ENCODE data around the gene FGB. TPM values are rescaled to one million over a fixed set of nuclear protein-coding genes. Genes with fewer than 3 reads are reported as not detected.

The FGB gene
- total and polyA plus RNA-seq, 8 donors = 0.31 to 22.8 (median 6.2) TPM; not detected in 5

DNA sequence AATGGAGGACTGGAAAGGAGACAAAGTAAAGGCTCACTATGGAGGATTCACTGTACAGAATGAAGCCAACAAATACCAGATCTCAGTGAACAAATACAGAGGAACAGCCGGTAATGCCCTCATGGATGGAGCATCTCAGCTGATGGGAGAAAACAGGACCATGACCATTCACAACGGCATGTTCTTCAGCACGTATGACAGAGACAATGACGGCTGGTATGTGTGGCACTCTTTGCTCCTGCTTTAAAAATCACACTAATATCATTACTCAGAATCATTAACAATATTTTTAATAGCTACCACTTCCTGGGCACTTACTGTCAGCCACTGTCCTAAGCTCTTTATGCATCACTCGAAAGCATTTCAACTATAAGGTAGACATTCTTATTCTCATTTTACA lies 6.8 kb downstream of the FGB start:
- no peak for TF ChIP-seq EP300 (IDR thresholded peaks at IDR 0.05)
- TF ChIP-seq, protein P1, sequence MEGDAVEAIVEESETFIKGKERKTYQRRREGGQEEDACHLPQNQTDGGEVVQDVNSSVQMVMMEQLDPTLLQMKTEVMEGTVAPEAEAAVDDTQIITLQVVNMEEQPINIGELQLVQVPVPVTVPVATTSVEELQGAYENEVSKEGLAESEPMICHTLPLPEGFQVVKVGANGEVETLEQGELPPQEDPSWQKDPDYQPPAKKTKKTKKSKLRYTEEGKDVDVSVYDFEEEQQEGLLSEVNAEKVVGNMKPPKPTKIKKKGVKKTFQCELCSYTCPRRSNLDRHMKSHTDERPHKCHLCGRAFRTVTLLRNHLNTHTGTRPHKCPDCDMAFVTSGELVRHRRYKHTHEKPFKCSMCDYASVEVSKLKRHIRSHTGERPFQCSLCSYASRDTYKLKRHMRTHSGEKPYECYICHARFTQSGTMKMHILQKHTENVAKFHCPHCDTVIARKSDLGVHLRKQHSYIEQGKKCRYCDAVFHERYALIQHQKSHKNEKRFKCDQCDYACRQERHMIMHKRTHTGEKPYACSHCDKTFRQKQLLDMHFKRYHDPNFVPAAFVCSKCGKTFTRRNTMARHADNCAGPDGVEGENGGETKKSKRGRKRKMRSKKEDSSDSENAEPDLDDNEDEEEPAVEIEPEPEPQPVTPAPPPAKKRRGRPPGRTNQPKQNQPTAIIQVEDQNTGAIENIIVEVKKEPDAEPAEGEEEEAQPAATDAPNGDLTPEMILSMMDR (IDR thresholded peaks at IDR 0.05) = no peak
- TF ChIP-seq POLR2A (IDR thresholded peaks at IDR 0.05) = no peak
- TF ChIP-seq POLR2AphosphoS5 (IDR thresholded peaks at IDR 0.05) = no peak
- H3K4me3 ChIP-seq = no peak overlapping the region
- 90 to 93% (median 92%) methylated on average over 5 of the region's 5 CpGs for WGBS, 5 donors
- no peaks in the 10 kb centered on the region for H3K4me1 ChIP-seq
- intact Hi-C loops (cut with DNase I; ENCODE audit: low total_unique reads) = no loop called here
- DNase-seq = no peak
- no peaks in the 10 kb centered on the region for H3K9me3 ChIP-seq
- H3K27ac ChIP-seq = no peak overlapping the region
- H3K27me3 ChIP-seq = no peaks in the 10 kb centered on the region
- no peaks in the 10 kb centered on the region for H3K36me3 ChIP-seq

DNA sequence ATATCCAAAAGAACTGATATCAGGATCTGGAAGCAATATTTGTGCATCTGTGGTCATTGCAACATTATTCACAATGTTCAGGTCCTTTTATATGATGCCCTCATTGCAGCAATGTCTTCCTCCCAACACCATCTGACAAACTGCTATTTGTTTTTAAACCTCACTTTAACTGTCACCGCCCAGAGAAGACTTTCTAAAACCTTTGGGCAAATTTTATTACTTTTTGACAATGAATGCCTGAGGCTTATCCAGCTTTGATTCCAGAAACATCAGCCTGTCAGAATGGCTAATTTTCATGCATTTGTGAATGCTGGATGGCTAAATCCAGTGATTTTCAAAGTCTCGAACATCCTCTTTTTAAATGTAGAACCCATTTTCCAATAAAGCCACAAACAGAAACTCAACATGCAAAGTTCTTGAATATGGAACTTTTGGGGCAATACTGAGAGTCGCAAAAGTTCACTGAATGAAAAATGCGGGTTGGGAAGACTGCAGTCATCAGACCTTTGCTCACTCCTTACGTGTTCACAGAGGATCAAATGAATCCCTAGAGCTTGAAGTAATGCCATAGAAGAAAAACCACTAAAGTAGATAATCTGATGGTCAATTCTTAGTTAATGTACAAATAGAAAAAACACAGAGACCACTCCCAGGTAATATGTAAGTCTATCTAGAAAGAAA lies 10.5 kb downstream of the FGB start:
- WGBS, 5 donors = 67 to 90% (median 80%) methylated on average over 5 of the region's 5 CpGs
- no peak overlapping the region for H3K4me3 ChIP-seq
- H3K9me3 ChIP-seq = no peaks in the 10 kb centered on the region
- DNase-seq = no peak
- H3K36me3 ChIP-seq = no peaks in the 10 kb centered on the region
- H3K4me1 ChIP-seq = no peaks in the 10 kb centered on the region
- TF ChIP-seq EP300 (IDR thresholded peaks at IDR 0.05) = no peak
- no peak for TF ChIP-seq POLR2A (IDR thresholded peaks at IDR 0.05)
- TF ChIP-seq, protein P1 (IDR thresholded peaks at IDR 0.05) = no peak
- no peak for TF ChIP-seq POLR2AphosphoS5 (IDR thresholded peaks at IDR 0.05)
- intact Hi-C loops (cut with DNase I; ENCODE audit: low total_unique reads) = no loop called here
- H3K27ac ChIP-seq = no peak overlapping the region
- peaks cover 0 to 8% (median 0%) of the 10 kb centered on the region in 3 donors for H3K27me3 ChIP-seq

DNA sequence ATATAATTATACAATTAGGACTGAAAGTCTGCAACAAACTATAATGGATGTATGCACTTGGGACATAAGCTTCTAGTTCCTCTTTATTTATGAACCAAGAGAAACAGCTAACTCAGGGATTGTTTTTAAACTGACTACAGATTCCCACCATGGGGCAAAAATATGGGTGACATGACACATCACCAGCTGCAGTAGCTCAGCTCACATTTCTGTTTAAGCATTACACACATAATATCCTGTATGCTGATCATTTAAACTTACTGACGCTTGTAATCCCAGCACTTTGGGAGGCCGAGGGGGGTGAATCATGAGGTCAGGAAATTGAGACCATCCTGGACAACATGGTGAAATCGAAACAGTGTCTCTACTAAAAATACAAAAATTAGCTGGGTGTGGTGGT lies 11.5 kb downstream of the FGB start:
- Histone ChIP-seq H3K9me3 (no peaks in the 10 kb centered on the region), H3K4me1 (no peaks in the 10 kb centered on the region), H3K4me3 (no peak overlapping the region), H3K27me3 (peaks cover 0 to 8% (median 0%) of the 10 kb centered on the region in 3 donors), H3K36me3 (no peaks in the 10 kb centered on the region), H3K27ac (no peak overlapping the region)
- intact Hi-C loops (cut with DNase I; ENCODE audit: low total_unique reads) = no loop called here
- no peak for TF ChIP-seq EP300 (IDR thresholded peaks at IDR 0.05)
- TF ChIP-seq, protein P1 (IDR thresholded peaks at IDR 0.05) = no peak
- no peak for TF ChIP-seq POLR2A (IDR thresholded peaks at IDR 0.05)
- TF ChIP-seq POLR2AphosphoS5 (IDR thresholded peaks at IDR 0.05) = no peak
- WGBS, 5 donors = 52 to 80% (median 71%) methylated on average over 3 of the region's 3 CpGs
- no peak for DNase-seq

DNA sequence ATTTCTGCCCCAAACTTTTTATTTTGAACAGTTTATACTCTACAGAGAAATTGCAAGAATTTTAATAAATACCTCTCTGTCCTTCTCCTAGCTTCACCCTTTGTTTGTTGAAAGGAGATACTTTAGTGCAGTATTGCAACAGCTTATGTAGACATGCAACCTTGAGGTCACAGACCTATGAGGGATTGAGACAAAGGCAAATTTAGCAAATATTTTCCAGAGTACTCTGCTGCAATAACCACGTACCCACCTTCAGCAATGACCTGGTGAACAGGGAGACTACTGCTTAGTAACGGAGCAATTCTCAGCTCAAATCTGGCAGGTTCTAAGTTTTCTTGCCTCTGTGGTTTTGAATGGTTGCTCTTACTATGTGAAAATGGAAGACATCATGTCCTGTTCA lies 14.5 kb downstream of the FGB start:
- Histone ChIP-seq H3K4me3 (no peak overlapping the region), H3K27me3 (peaks cover 0 to 8% (median 0%) of the 10 kb centered on the region in 3 donors), H3K4me1 (no peaks in the 10 kb centered on the region), H3K9me3 (no peaks in the 10 kb centered on the region), H3K36me3 (no peaks in the 10 kb centered on the region), H3K27ac (no peak overlapping the region)
- WGBS, 5 donors = 57 to 75% (median 67%) methylated on average over 2 of the region's 2 CpGs
- TF ChIP-seq EP300 (IDR thresholded peaks at IDR 0.05) (no peak), POLR2A (IDR thresholded peaks at IDR 0.05) (no peak), POLR2AphosphoS5 (IDR thresholded peaks at IDR 0.05) (no peak)
- TF ChIP-seq, protein P1 (IDR thresholded peaks at IDR 0.05) = no peak
- DNase-seq = no peak
- intact Hi-C loops (cut with DNase I; ENCODE audit: low total_unique reads) = no loop called here

Measured in stomach (tissue), 9 donors.